GM23338 (cell line): Measurements from ENCODE around the gene ASB8. TPM values are rescaled to one million over a fixed set of nuclear protein-coding genes. Genes with fewer than 3 reads are reported as not detected.
A peak's percentile ranks its signal among the peaks of the same experiment; 100 is the strongest.

Experiments
- ATAC-seq: fragments of 200-7000 bp; cut with Tn5 transposase; 3 replicates; pipeline ENCODE4 v1.9.1; 2020
- DNase-seq: peaks from one replicate; pipeline ENCODE4 v3.0.0-alpha.2; 2015; ENCODE audit warnings: low spot score
- H2AFZ ChIP-seq: fragments of 200-600 bp; sonication (generic); 2 replicates; pipeline ENCODE4 v1.8.0; 2016; ENCODE audit warnings: antibody characterized with exemption, mild to moderate bottlenecking, moderate library complexity
- H3F3A ChIP-seq: fragments of 200-600 bp; sonication (generic); replicated peaks from 2 replicates; pipeline ENCODE4 v1.8.0; 2017; ENCODE audit warnings: antibody characterized with exemption, mixed run types, low read depth
- H3K27ac ChIP-seq: fragments of 200-600 bp; sonication (generic); 2 replicates; pipeline ENCODE4 v1.6.1; 2016; ENCODE audit warnings: low read depth
- H3K27me3 ChIP-seq: fragments of 200-600 bp; sonication (generic); 2 replicates; pipeline ENCODE4 v1.8.0; 2016; ENCODE audit warnings: mild to moderate bottlenecking, mixed run types, moderate library complexity; ENCODE audit not compliant: insufficient read depth
- H3K36me3 ChIP-seq: fragments of 200-600 bp; sonication (generic); 2 replicates; pipeline ENCODE4 v1.8.0; 2016; ENCODE audit warnings: mild to moderate bottlenecking; ENCODE audit not compliant: insufficient read depth
- H3K4me1 ChIP-seq: fragments of 200-600 bp; sonication (generic); 2 replicates; pipeline ENCODE4 v1.8.0; 2016; ENCODE audit warnings: mild to moderate bottlenecking, moderate library complexity; ENCODE audit not compliant: insufficient read depth
- H3K4me2 ChIP-seq: fragments of 200-600 bp; sonication (generic); 2 replicates; pipeline ENCODE4 v1.7.1; 2017; ENCODE audit warnings: mixed run types
- H3K4me3 ChIP-seq: fragments of 200-600 bp; sonication (generic); 2 replicates; pipeline ENCODE4 v1.6.1; 2016; ENCODE audit warnings: mixed run types
- H3K79me2 ChIP-seq: fragments of 200-600 bp; sonication (generic); replicated peaks from 2 replicates; pipeline ENCODE4 v1.8.0; 2017; ENCODE audit warnings: mild to moderate bottlenecking; ENCODE audit not compliant: insufficient read depth
- H3K9me2 ChIP-seq: fragments of 200-600 bp; sonication (generic); 2 replicates; pipeline ENCODE4 v1.8.0; 2017; ENCODE audit not compliant: insufficient read depth
- H4K20me1 ChIP-seq: fragments of 200-600 bp; sonication (generic); replicated peaks from 2 replicates; pipeline ENCODE4 v1.8.0; 2017; ENCODE audit warnings: mild to moderate bottlenecking; ENCODE audit not compliant: insufficient read depth
- H3K27ac Mint-ChIP-seq: 2 replicates; pipeline ENCODE4 v1.8.0; 2020; ENCODE audit warnings: inconsistent platforms, mild to moderate bottlenecking, moderate library complexity, mixed read lengths
- H3K27me3 Mint-ChIP-seq: 3 replicates; pipeline ENCODE4 v1.8.0; 2022; ENCODE audit warnings: low read depth, mild to moderate bottlenecking, moderate library complexity, mixed read lengths, inconsistent platforms; ENCODE audit not compliant: insufficient read depth, poor library complexity
- H3K36me3 Mint-ChIP-seq: 3 replicates; pipeline ENCODE4 v1.8.0; 2021; ENCODE audit warnings: low read depth, mild to moderate bottlenecking, inconsistent platforms, moderate library complexity, mixed read lengths
- H3K4me1 Mint-ChIP-seq: 3 replicates; pipeline ENCODE4 v1.8.0; 2020; ENCODE audit warnings: mild to moderate bottlenecking, inconsistent platforms, mixed read lengths
- H3K4me3 Mint-ChIP-seq: 3 replicates; pipeline ENCODE4 v1.8.0; 2021; ENCODE audit warnings: moderate library complexity, mild to moderate bottlenecking, inconsistent platforms, mixed read lengths
- H3K9me3 Mint-ChIP-seq: 3 replicates; pipeline ENCODE4 v1.8.0; 2020; ENCODE audit warnings: moderate library complexity, mild to moderate bottlenecking, inconsistent platforms, mixed read lengths
- CREB1 ChIP-seq: fragments of 250-450 bp; sonication (Bioruptor Pico); IDR thresholded peaks from 2 replicates; pipeline ENCODE4 v1.5.0; 2020; ENCODE audit warnings: low read depth, mild to moderate bottlenecking, moderate library complexity
- CTCF ChIP-seq, 2 experiments: fragments of 200-600 bp in 1 of 2; sonication (generic) in 1 of 2; conservative IDR thresholded peaks; 2 replicates each; pipeline versions ENCODE4 v1.5.1 to v1.6.1; 2016 to 2017; ENCODE audit warnings: antibody characterized with exemption in 2 of 2, low read depth in 2 of 2, mild to moderate bottlenecking in 2 of 2, moderate library complexity in 1 of 2
- ETS1 ChIP-seq: IDR thresholded peaks from 2 replicates; pipeline ENCODE4 v1.6.1; 2016; ENCODE audit warnings: antibody characterized with exemption
- EZH2phosphoT487 ChIP-seq: fragments of 200-600 bp; sonication (generic); IDR thresholded peaks from one replicate; pipeline ENCODE4 v1.8.1; 2018; ENCODE audit warnings: antibody characterized with exemption; ENCODE audit not compliant: unreplicated experiment
- JUNB ChIP-seq: IDR thresholded peaks from one replicate; pipeline ENCODE4 v1.6.1; 2016; ENCODE audit warnings: antibody characterized with exemption; ENCODE audit not compliant: unreplicated experiment
- POLR2AphosphoS5 ChIP-seq: IDR thresholded peaks from 2 replicates; pipeline ENCODE4 v1.6.1; 2016; ENCODE audit warnings: antibody characterized with exemption, low read depth
- STAT1 ChIP-seq: IDR thresholded peaks from one replicate; pipeline ENCODE4 v1.6.1; 2016; ENCODE audit warnings: antibody characterized with exemption; ENCODE audit not compliant: unreplicated experiment
- ZNF114 ChIP-seq: fragments of 250-450 bp; sonication (Bioruptor Pico); IDR thresholded peaks from 2 replicates; pipeline ENCODE4 v1.5.0; 2020; ENCODE audit warnings: mild to moderate bottlenecking, moderate library complexity
- ZNF331 ChIP-seq: fragments of 250-450 bp; sonication (Bioruptor Pico); IDR thresholded peaks from 2 replicates; pipeline ENCODE4 v1.5.0; 2020; ENCODE audit warnings: low read depth, mild to moderate bottlenecking, moderate library complexity
- ZNF462 ChIP-seq: fragments of 250-450 bp; sonication (Bioruptor Pico); IDR thresholded peaks from 2 replicates; pipeline ENCODE4 v1.5.0; 2020; ENCODE audit warnings: mild to moderate bottlenecking, moderate library complexity
- polyA plus RNA-seq: library from polyadenylated mRNA; unstranded; fragments of >200 nt; fragmentation: Nextera tagmentation; extraction: Ambion mirVana; gene quantifications from 2 replicates; pipeline ENCODE4 v1.2.1, GENCODE V29; 2016
- total RNA-seq: library from RNA; depleted of rRNA; stranded (reverse); fragments of >200 nt; shearing (Covaris generic); gene quantifications from 2 replicates; pipeline ENCODE4 v1.2.3, GENCODE V29; 2014

ASB8 gene
- total and polyA plus RNA-seq, 2 experiments from 2014 or later: 5.4 to 8.4 TPM

- TF ChIP-seq EZH2phosphoT487 (no peak), ZNF331 (CRISPR knock-in tag) (no peak), ZNF114 (no peak), JUNB (no peak), POLR2AphosphoS5 (no peak)
These were observed 35.8 kb downstream of the ASB8 start (continued) for GRCh38 chr12:48121522-48121921.

- Histone ChIP-seq H3K9me2 (no peaks in the 10 kb centered on the region), H3K36me3 (peaks cover 14% of the 10 kb centered on the region), H3K4me2 (peak overlapping the region; percentile 90), H3K4me1 (peaks cover 14% of the 10 kb centered on the region), H3K4me3 (peak overlapping the region; percentile 90), H3K27me3 (no peaks in the 10 kb centered on the region), H4K20me1 (peaks cover 10% of the 10 kb centered on the region), H3K79me2 (peaks cover 23% of the 10 kb centered on the region), H2AFZ (peak overlapping the region; percentile 80; the same call in 1 of the 2 replicates), H3K27ac (peak overlapping the region; percentile 76), H3F3A (no peaks in the 10 kb centered on the region)
- H3K4me1 Mint-ChIP-seq: peaks cover 15% of the 10 kb centered on the region
- TF ChIP-seq CREB1 (CRISPR knock-in tag) (no peak), ETS1 (no peak), POLR2AphosphoS5 (no peak), STAT1 (no peak), JUNB (no peak), ZNF462 (CRISPR knock-in tag) (no peak), CTCF (conservative IDR thresholded peaks at IDR 0.05; ENCODE audit: low read depth in 2 of 2) (no peak)
- peak; percentile 6 for DNase-seq
- H3K27ac Mint-ChIP-seq: peak overlapping the region; percentile 76
- ATAC-seq: no peak; the same call in 2 of the 3 replicates
- peaks cover 5% of the 10 kb centered on the region for H3K27me3 Mint-ChIP-seq
- peaks cover 14% of the 10 kb centered on the region for H3K36me3 Mint-ChIP-seq
- H3K4me3 Mint-ChIP-seq: peak overlapping the region; percentile 91
- H3K9me3 Mint-ChIP-seq: peaks cover 6% of the 10 kb centered on the region; the same call in 2 of the 3 replicates
These were observed 37.5 kb downstream of the ASB8 start for GRCh38 chr12:48119834-48120195.
